GM12872 (cell line): ENCODE measurements around the gene ABT1.

Experiments used
- CTCF ChIP-seq: IDR thresholded peaks from 3 replicates; pipeline ENCODE4 v1.5.1; 2011; ENCODE audit warnings: low read depth, mild to moderate bottlenecking, low read length, moderate library complexity; ENCODE audit not compliant: insufficient read depth

The ABT1 gene

GRCh38 chr6:26646074-26646473, 49.3 kb downstream of the ABT1 start:
- TF ChIP-seq CTCF: no peak
